A172 (cell line): Measurements from ENCODE around the gene DNTT. TPM values are rescaled to one million over a fixed set of nuclear protein-coding genes. Genes with fewer than 3 reads are reported as not detected.

Experiments used
- DNase-seq: peaks from one replicate; pipeline ENCODE4 v3.0.0-alpha.2; 2015; ENCODE audit warnings: low spot score
- total RNA-seq: library from RNA; depleted of rRNA; stranded (reverse); fragments of >200 nt; shearing (Covaris generic); gene quantifications from 2 replicates; pipeline ENCODE4 v1.2.3, GENCODE V29; 2014

DNTT gene
- total RNA-seq, 1 experiment from 2014 or later, result not detected

GRCh38 chr10:96342402-96342801 is 38.2 kb downstream of the DNTT start:
- DNase-seq, result no peak

DNA sequence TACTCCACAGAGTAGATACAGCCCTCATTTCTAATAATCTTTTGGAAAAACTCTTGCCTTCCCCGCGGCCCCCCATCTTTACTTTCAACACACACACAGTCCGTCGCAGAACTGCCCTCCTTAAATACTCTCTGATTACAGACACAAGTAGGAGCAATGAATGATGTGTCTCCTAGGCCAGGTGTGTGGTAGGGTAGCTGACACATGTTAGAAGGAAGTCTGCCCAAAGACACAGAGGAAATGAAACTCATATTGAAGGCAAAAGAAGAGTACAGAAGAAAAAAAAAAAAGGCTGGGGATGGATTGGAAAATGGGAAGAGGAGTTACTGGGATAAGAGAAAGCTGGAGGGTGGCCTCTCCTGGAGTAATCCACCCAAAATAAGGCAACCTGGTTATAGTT is 39.9 kb downstream of the DNTT start:
- DNase-seq, result no peak

GRCh38 chr10:96345222-96345621 is 41.0 kb downstream of the DNTT start:
- no peak for DNase-seq

- DNase-seq, result no peak
Measured at GRCh38 chr10:96346295-96346694, 42.1 kb downstream of the DNTT start.

DNA sequence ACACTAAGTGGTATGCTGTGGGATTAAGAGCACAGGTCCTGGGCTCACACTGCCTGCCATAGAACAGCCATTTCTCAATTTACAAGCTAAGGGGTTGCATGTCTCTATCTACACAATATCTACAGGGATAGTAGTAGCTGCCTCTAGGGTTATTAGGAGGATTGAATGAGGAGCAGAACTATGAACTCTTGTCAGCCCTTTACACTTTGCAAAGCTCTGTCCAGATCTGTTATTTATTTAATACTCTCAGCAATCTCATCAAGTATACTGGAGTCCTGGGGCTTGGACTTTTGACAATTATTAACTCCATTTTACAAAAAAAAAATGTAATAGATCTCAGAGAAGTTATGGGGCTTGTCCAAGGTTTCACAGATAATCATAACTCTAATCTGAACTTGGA is 47.8 kb downstream of the DNTT start:
- no peak for DNase-seq

DNA sequence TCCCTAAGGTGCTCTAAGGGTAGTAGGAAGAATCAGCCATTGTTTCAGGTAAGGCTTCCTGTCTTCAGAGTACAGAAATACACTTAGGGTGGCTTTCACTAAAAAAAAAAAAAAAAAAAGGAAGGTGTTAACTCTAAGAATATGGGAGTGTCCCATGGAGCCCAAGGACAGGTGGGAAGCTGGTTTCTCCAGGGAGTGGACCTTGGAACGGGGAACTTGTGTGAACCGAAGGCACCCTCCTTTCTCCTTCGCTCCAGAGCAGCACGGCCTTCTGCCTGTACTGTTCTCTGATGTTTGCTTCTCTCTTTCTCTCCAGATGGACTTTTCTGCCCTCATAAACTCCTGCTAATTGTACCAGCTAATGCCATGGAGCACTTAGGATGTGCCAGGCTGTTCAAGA is 48.3 kb downstream of the DNTT start:
- no peak for DNase-seq

- no peak for DNase-seq
Measured at GRCh38 chr10:96357038-96357620, 52.9 kb downstream of the DNTT start.

DNA sequence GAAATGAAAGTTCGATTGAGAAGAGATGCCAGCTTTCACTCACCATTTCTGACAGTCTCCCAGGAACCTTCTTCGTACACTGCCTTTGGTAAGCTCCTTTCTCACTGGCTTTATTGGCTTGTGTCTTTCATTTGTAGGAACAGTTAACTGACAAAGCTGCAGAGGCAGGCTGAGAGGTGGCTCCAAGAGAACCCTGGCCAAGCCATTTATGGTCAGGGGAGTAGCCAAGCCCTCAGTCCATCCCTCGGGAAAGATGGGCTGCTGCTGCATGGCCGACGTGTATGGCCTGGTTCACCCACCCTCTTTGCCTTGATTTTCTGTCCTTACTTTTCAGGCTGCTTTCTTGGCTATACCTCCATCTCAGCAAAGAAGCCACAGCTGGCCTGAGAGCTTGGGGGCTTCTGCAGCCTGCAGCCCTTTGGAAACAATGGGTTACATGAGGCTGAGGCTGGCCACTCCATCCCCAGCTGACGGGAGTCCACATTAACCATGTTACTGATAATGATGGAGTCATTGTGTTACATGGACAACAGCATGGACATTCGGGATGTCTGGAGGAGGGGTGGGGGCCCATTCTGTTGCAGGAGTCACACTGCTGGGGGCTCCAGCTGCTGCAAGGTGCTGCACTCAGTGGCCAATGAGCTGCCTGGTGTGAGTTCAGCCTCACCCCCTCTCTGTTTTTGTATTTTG is 54.8 kb downstream of the DNTT start, which contains the start of gene OPALIN:
Gene OPALIN (minus strand): TSS at position 152 of the 690 bp plus-strand sequence. CDS start 106 bp downstream, at position 46.
- no peak for DNase-seq

GRCh38 chr10:96359616-96360015 is 55.4 kb downstream of the DNTT start:
- DNase-seq, result no peak

- DNase-seq, result no peak
Measured at GRCh38 chr10:96360331-96360730, 56.1 kb downstream of the DNTT start.

DNA sequence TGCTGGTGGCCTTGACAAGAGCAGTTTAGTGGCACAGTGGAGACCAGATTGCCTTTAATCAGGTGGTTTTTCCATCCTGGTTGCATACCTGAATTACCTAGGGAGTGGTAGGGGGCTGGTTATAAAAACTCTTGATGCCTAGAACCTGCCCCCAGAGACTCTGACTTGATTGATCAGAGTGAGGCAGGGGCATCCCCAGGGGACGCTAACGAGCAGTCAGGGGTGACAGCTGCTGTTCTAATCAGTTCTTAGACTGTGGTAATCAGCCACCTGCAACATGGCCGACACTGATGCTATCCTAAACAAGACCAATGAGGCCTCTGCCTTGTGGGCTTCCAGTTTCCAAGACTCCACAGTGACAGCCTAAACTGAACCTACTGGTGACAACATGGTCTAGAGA is 56.5 kb downstream of the DNTT start:
- DNase-seq, result no peak

DNA sequence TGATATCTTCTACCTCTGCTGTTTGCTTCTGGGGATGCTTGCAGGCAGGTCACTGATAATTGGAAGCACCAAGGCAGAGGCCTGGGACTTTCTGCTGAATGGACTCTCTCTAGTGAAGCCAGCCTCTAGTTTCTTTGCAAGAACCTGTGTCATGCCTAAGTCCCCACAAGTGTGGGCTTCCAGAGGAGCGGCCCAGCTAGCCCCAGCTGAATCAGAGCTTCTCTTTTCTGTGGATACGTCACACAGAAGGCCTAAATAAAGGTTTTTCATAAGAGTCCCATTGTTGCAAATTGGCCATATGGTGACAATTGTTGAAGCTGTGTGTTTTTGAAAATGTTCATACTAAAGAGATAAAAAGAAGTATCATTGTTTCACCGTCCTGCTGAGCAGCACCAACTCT is 61.3 kb downstream of the DNTT start:
- DNase-seq, result no peak

- no peak for DNase-seq
Measured at GRCh38 chr10:96366508-96366907, 62.3 kb downstream of the DNTT start.

- DNase-seq, result no peak
Measured at GRCh38 chr10:96367470-96367869, 63.2 kb downstream of the DNTT start.

GRCh38 chr10:96368971-96369370 is 64.7 kb downstream of the DNTT start:
- no peak for DNase-seq

GRCh38 chr10:96369890-96370583 is 65.8 kb downstream of the DNTT start:
- DNase-seq, result peak; percentile 76

DNA sequence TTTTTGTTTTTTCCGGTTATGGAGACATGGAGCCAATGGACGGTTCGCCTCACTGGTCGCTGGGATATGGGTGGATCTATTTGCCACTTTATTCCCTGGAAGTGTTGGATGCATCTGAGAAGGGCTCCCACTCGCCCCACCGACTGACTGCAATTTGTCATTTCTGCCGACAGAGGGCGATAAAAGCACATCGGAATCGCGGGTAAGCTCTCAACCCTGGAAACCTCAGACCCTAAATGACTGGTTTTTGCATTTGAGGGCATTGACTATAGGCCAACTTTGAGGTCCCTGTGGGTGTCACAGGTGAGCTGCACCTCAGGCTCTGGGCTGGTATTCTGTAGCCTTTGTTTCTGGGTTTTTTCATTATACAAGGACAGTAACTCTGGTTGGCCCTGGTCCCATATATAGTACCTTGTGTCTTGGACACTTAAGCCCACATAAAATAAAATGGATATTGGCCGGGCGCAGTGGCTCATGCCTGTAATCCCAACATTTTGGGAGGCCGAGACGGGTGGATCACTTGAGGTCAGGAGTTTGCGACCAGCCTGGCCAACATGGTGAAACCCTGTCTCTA is 66.4 kb downstream of the DNTT start:
- peak; percentile 60 for DNase-seq

- no peak for DNase-seq
Measured at GRCh38 chr10:96371356-96371755, 67.1 kb downstream of the DNTT start.

- no peak for DNase-seq
Measured at GRCh38 chr10:96374004-96374403, 69.8 kb downstream of the DNTT start.

GRCh38 chr10:96374639-96374984 is 70.4 kb downstream of the DNTT start:
- no peak for DNase-seq

DNA sequence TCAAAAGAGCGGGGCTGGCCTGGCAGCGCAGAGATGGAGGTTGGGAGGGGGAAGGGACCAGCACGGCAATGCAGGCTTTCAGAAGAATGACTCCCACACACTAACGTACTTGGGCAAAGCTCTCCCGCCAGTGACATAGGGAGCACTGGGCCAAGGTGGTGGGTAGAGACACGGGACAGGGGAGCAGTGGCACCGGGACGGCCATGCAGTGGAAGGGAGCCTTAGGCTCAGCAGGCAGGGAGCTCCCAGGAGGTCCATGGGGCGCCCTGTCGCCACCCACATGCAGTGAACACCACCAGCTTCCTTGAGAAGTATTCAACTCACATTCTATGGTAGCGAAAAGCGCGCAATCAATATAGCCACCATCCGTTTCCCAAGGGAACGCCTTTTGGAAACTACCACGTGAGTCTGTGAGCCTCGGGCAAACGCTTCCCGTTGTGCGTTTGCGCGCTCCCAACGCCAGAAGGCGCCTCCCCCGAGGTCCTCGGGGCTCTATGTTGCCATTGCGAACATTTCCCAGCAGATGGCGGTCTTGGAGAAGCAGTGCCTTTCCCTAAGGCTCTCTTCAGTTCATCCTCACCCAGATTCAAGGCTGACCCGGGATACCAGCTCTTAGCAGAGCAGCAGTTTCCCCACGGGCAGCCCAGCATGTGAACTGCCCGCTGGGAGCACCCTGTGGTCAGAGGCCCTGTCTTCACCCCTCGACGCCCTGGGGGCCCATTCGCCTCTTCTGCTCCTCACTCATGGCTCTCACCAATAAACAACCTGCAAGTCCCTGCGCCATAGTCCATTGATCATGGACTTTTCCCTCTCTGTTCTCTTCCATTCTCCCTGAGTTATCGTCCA is 71.0 kb downstream of the DNTT start:
- DNase-seq, result peak; percentile 86

- DNase-seq, result no peak
Measured at GRCh38 chr10:96376483-96376882, 72.2 kb downstream of the DNTT start.
